Liver (tissue), 9 donors: Measurements from ENCODE around the gene MYO10. TPM values are rescaled to one million over a fixed set of nuclear protein-coding genes. Genes with fewer than 3 reads are reported as not detected.

Experiments
- DNase-seq: peaks from one replicate; pipeline ENCODE4 v3.0.0-alpha.2; 2017; ENCODE audit warnings: low spot score
- H3K27ac ChIP-seq, 2 donors: one replicate each; pipeline ENCODE4 v1.7.0; 2013; ENCODE audit warnings: inconsistent platforms in 2 of 2, low read length in 2 of 2, control low read depth in 1 of 2, low read depth in 1 of 2, mild to moderate bottlenecking in 1 of 2
- H3K27me3 ChIP-seq, 4 donors: one replicate each; pipeline versions ENCODE4 v1.6.1 to v1.7.0; 2013; ENCODE audit warnings: low read length in 3 of 4, inconsistent platforms in 1 of 4, mild to moderate bottlenecking in 1 of 4, moderate library complexity in 1 of 4; ENCODE audit not compliant: control insufficient read depth in 4 of 4, insufficient read depth in 4 of 4
- H3K36me3 ChIP-seq, 4 donors: one replicate each; pipeline versions ENCODE4 v1.6.1 to v1.7.0; 2013; ENCODE audit warnings: low read length in 3 of 4, mild to moderate bottlenecking in 3 of 4, low read depth in 1 of 4, moderate library complexity in 1 of 4; ENCODE audit not compliant: control insufficient read depth in 4 of 4, insufficient read depth in 3 of 4
- H3K4me1 ChIP-seq, 4 donors: one replicate each; pipeline versions ENCODE4 v1.6.1 to v1.7.0; 2013; ENCODE audit warnings: low read length in 3 of 4, mild to moderate bottlenecking in 3 of 4, moderate library complexity in 1 of 4; ENCODE audit not compliant: control insufficient read depth in 4 of 4, insufficient read depth in 4 of 4
- H3K4me3 ChIP-seq, 3 donors: one replicate each; pipeline versions ENCODE4 v1.6.1 to v1.7.0; 2013; ENCODE audit warnings: low read length in 3 of 3, control low read depth in 1 of 3, low read depth in 1 of 3, mild to moderate bottlenecking in 1 of 3
- H3K9ac ChIP-seq, 2 donors: one replicate each; pipeline ENCODE4 v1.7.0; 2013; ENCODE audit warnings: low read length in 2 of 2, mild to moderate bottlenecking in 2 of 2, moderate library complexity in 2 of 2, control low read depth in 1 of 2, low read depth in 1 of 2
- H3K9me3 ChIP-seq, 4 donors: one replicate each; pipeline versions ENCODE4 v1.6.1 to v1.7.0; 2013; ENCODE audit warnings: low read length in 3 of 4; ENCODE audit not compliant: control insufficient read depth in 4 of 4
- ATF3 ChIP-seq: IDR thresholded peaks from 2 replicates; pipeline ENCODE4 v1.6.1; 2016; ENCODE audit warnings: antibody characterized with exemption
- CTCF ChIP-seq: fragments of 150-350 bp; IDR thresholded peaks from 2 replicates; pipeline ENCODE4 v1.5.1; 2017; ENCODE audit warnings: improper control_type of control experiment, low read depth, low read length; ENCODE audit not compliant: missing input control
- EGR1 ChIP-seq, 2 donors: IDR thresholded peaks; 2 replicates each; pipeline ENCODE4 v1.6.1; 2016 to 2018; ENCODE audit warnings: antibody characterized with exemption in 2 of 2, low read depth in 2 of 2
- FOXA1 ChIP-seq: IDR thresholded peaks from 2 replicates; pipeline ENCODE4 v1.6.1; 2016; ENCODE audit warnings: antibody characterized with exemption
- FOXA2 ChIP-seq: IDR thresholded peaks from 2 replicates; pipeline ENCODE4 v1.6.1; 2016; ENCODE audit warnings: antibody characterized with exemption
- GABPA ChIP-seq, 2 donors: IDR thresholded peaks in 1 of 2; conservative IDR thresholded peaks in 1 of 2; 2 replicates each; pipeline ENCODE4 v1.6.1; 2016; ENCODE audit warnings: antibody characterized with exemption in 2 of 2, mild to moderate bottlenecking in 1 of 2, moderate library complexity in 1 of 2
- HNF4A ChIP-seq, 2 donors: conservative IDR thresholded peaks; 2 replicates each; pipeline ENCODE4 v1.6.1; 2016; ENCODE audit warnings: antibody characterized with exemption in 2 of 2, mild to moderate bottlenecking in 2 of 2
- JUND ChIP-seq, 2 donors: IDR thresholded peaks; 2 replicates each; pipeline ENCODE4 v1.6.1; 2016; ENCODE audit warnings: antibody characterized with exemption in 2 of 2
- MAX ChIP-seq: IDR thresholded peaks from 2 replicates; pipeline ENCODE4 v1.6.1; 2016; ENCODE audit warnings: antibody characterized with exemption
- NR2F2 ChIP-seq: IDR thresholded peaks from 2 replicates; pipeline ENCODE4 v1.6.1; 2016; ENCODE audit warnings: antibody characterized with exemption
- RAD21 ChIP-seq, 2 donors: IDR thresholded peaks; 2 replicates each; pipeline ENCODE4 v1.6.1; 2016; ENCODE audit warnings: antibody characterized with exemption in 2 of 2, mild to moderate bottlenecking in 2 of 2
- REST ChIP-seq: IDR thresholded peaks from 2 replicates; pipeline ENCODE4 v1.6.1; 2016; ENCODE audit warnings: antibody characterized with exemption, mild to moderate bottlenecking
- RXRA ChIP-seq, 2 donors: IDR thresholded peaks; 2 replicates each; pipeline ENCODE4 v1.6.1; 2017 to 2018; ENCODE audit warnings: antibody characterized with exemption in 2 of 2, mild to moderate bottlenecking in 1 of 2
- SP1 ChIP-seq: IDR thresholded peaks from 2 replicates; pipeline ENCODE4 v1.6.1; 2018; ENCODE audit warnings: antibody characterized with exemption, mild to moderate bottlenecking
- TAF1 ChIP-seq: conservative IDR thresholded peaks from 2 replicates; pipeline ENCODE4 v1.6.1; 2016; ENCODE audit warnings: antibody characterized with exemption, mild to moderate bottlenecking
- YY1 ChIP-seq: IDR thresholded peaks from 2 replicates; pipeline ENCODE4 v1.6.1; 2016; ENCODE audit warnings: antibody characterized with exemption, mild to moderate bottlenecking
- ZBTB33 ChIP-seq: IDR thresholded peaks from 2 replicates; pipeline ENCODE4 v1.6.1; 2016; ENCODE audit warnings: antibody characterized with exemption
- WGBS: extraction: QIAGEN DNeasy Blood & Tissue Kit; methylation state at CpG from one replicate; pipeline ENCODE4 v1.1.7; 2013; 5-methylcytosine and 5-hydroxymethylcytosine counted together
- polyA plus RNA-seq, 2 donors: library from polyadenylated mRNA; stranded (reverse) in 1 of 2; unstranded in 1 of 2; fragments of 200-250 nt in 1 of 2; fragments of >200 nt in 1 of 2; fragmentation: Nextera tagmentation in 1 of 2; extraction: Ambion mirVana in 1 of 2; gene quantifications; one replicate each; pipeline versions ENCODE4 v1.2.1 to v1.2.3, GENCODE V29; 2013 to 2015
- total RNA-seq, 2 donors: library from RNA; depleted of rRNA; stranded (reverse); fragments of >200 nt; gene quantifications; one replicate each; pipeline ENCODE4 v1.2.3, GENCODE V29; 2014
- donor health status: healthy.
- donor health status: healthy.
- donor health status: healthy.
- donor health status: healthy.
- donor health status: healthy.

MYO10 gene
- total and polyA plus RNA-seq, 4 donors, result 4.3 to 15.3 (median 7.1) TPM

GRCh38 chr5:16899171-16899570 lies 36.9 kb downstream of the MYO10 start:
- H3K27ac ChIP-seq, result no peak overlapping the region
- no peak overlapping the region for H3K4me3 ChIP-seq
- no peaks in the 10 kb centered on the region for H3K36me3 ChIP-seq
- H3K9me3 ChIP-seq, result no peaks in the 10 kb centered on the region
- WGBS, result 80% methylated on average over 12 of the region's 12 CpGs
- TF ChIP-seq NR2F2 (no peak), HNF4A (conservative IDR thresholded peaks at IDR 0.05) (no peak), YY1 (no peak), ATF3 (no peak), FOXA1 (no peak)
- no peak overlapping the region for H3K9ac ChIP-seq
- peaks cover 0 to 3% (median 0%) of the 10 kb centered on the region in 4 donors for H3K4me1 ChIP-seq
- H3K27me3 ChIP-seq, result no peaks in the 10 kb centered on the region
- DNase-seq, result no peak

- Histone ChIP-seq H3K36me3 (no peaks in the 10 kb centered on the region), H3K27ac (no peak overlapping the region), H3K27me3 (no peaks in the 10 kb centered on the region), H3K9ac (no peak overlapping the region), H3K4me3 (no peak overlapping the region), H3K4me1 (peaks cover 0 to 3% (median 0%) of the 10 kb centered on the region in 4 donors), H3K9me3 (no peaks in the 10 kb centered on the region)
- 67% methylated on average over 6 of the region's 6 CpGs for WGBS
- no peak for DNase-seq
- TF ChIP-seq EGR1 (IDR thresholded peaks at IDR 0.05; ENCODE audit: low read depth in 2 of 2) (no peak), HNF4A (conservative IDR thresholded peaks at IDR 0.05) (no peak), RAD21 (IDR thresholded peaks at IDR 0.05) (no peak), SP1 (no peak)
Measured at GRCh38 chr5:16897800-16898199, 38.3 kb downstream of the MYO10 start.

- H3K9me3 ChIP-seq, result no peaks in the 10 kb centered on the region
- H3K9ac ChIP-seq, result no peak overlapping the region
- H3K4me3 ChIP-seq, result no peak overlapping the region
- peaks cover 0 to 3% (median 0%) of the 10 kb centered on the region in 4 donors for H3K4me1 ChIP-seq
- 43% methylated on average over 7 of the region's 7 CpGs for WGBS
- H3K27me3 ChIP-seq, result no peaks in the 10 kb centered on the region
- DNase-seq, result no peak
- H3K27ac ChIP-seq, result no peak overlapping the region
- H3K36me3 ChIP-seq, result no peaks in the 10 kb centered on the region
- TF ChIP-seq SP1, result no peak
- no peak for TF ChIP-seq MAX
- no peak for TF ChIP-seq ATF3
- no peak for TF ChIP-seq RXRA (IDR thresholded peaks at IDR 0.05)
- no peak for TF ChIP-seq YY1
- TF ChIP-seq ZBTB33, result no peak
- no peak for TF ChIP-seq CTCF
- TF ChIP-seq TAF1, result no peak
- TF ChIP-seq FOXA2, result no peak
- no peak for TF ChIP-seq GABPA (IDR thresholded peaks at IDR 0.05 in 1 of 2, conservative IDR thresholded peaks at IDR 0.05 in 1 of 2)
- TF ChIP-seq EGR1 (IDR thresholded peaks at IDR 0.05; ENCODE audit: low read depth in 2 of 2), result no peak
- TF ChIP-seq NR2F2, result no peak
- TF ChIP-seq REST, result no peak
- TF ChIP-seq JUND (IDR thresholded peaks at IDR 0.05), result no peak
Measured at GRCh38 chr5:16897284-16897704, 38.8 kb downstream of the MYO10 start.
